Thymus (tissue), 11 donors: ENCODE results near the gene C7. TPM values are rescaled to one million over a fixed set of nuclear protein-coding genes. Genes with fewer than 3 reads are reported as not detected.

Experiments
- DNase-seq, 9 donors: peaks; one replicate each; pipeline ENCODE4 v3.0.0-alpha.2; 2013; ENCODE audit warnings: low spot score in 9 of 9, low read depth in 6 of 9, missing footprints in 1 of 9
- H3K27ac ChIP-seq, 2 donors: one replicate each; pipeline ENCODE4 v1.5.1; 2013; ENCODE audit warnings: control low read depth in 1 of 2, low read depth in 1 of 2, low read length in 1 of 2, mild to moderate bottlenecking in 1 of 2, moderate library complexity in 1 of 2
- H3K27me3 ChIP-seq, 2 donors: one replicate each; pipeline ENCODE4 v1.5.1; 2013; ENCODE audit warnings: low read length in 1 of 2; ENCODE audit not compliant: control insufficient read depth in 2 of 2, insufficient read depth in 1 of 2
- H3K36me3 ChIP-seq, 2 donors: one replicate each; pipeline ENCODE4 v1.5.1; 2013; ENCODE audit warnings: low read length in 1 of 2, mild to moderate bottlenecking in 1 of 2, moderate library complexity in 1 of 2; ENCODE audit not compliant: control insufficient read depth in 2 of 2, insufficient read depth in 2 of 2
- H3K4me1 ChIP-seq, 2 donors: one replicate each; pipeline ENCODE4 v1.5.1; 2013; ENCODE audit warnings: low read length in 2 of 2; ENCODE audit not compliant: control insufficient read depth in 2 of 2, insufficient read depth in 2 of 2
- H3K4me3 ChIP-seq, 2 donors: one replicate each; pipeline ENCODE4 v1.5.1; 2013; ENCODE audit warnings: low read length in 2 of 2, control low read depth in 1 of 2, mild to moderate bottlenecking in 1 of 2
- H3K9me3 ChIP-seq, 2 donors: one replicate each; pipeline ENCODE4 v1.5.1; 2013; ENCODE audit warnings: low read length in 1 of 2, mild to moderate bottlenecking in 1 of 2; ENCODE audit not compliant: control insufficient read depth in 2 of 2, insufficient read depth in 1 of 2
- WGBS: extraction: QIAGEN DNeasy Blood & Tissue Kit; methylation state at CpG from one replicate; pipeline ENCODE4 v1.1.7; 2013; 5-methylcytosine and 5-hydroxymethylcytosine counted together
- polyA plus RNA-seq: library from polyadenylated mRNA; stranded (reverse); fragments of 200-250 nt; gene quantifications from one replicate; pipeline ENCODE4 v1.2.3, GENCODE V29; 2013
- total RNA-seq: library from RNA; stranded (reverse); fragments of 120-200 nt; gene quantifications from one replicate; pipeline ENCODE4 v1.2.4, GENCODE V29; 2013
- donor health status: healthy.

C7 gene
- total and polyA plus RNA-seq, 2 donors, result 17.2 to 31.0 TPM

GRCh38 chr5:40939753-40940152 lies 30.5 kb downstream of the C7 start:
- 86% methylated on average over 6 of the region's 6 CpGs for WGBS
- no peaks in the 10 kb centered on the region for H3K4me1 ChIP-seq

GRCh38 chr5:40945111-40945510 lies 35.8 kb downstream of the C7 start:
- WGBS, result 98% methylated on average over 5 of the region's 5 CpGs
- Histone ChIP-seq H3K36me3 (no peaks in the 10 kb centered on the region), H3K27me3 (no peaks in the 10 kb centered on the region), H3K27ac (no peak overlapping the region), H3K9me3 (no peaks in the 10 kb centered on the region), H3K4me3 (no peak overlapping the region), H3K4me1 (no peaks in the 10 kb centered on the region)
- DNase-seq, result no peak

More at GRCh38 chr5:40939753-40940152, 30.5 kb downstream of the C7 start:
- no peaks in the 10 kb centered on the region for H3K36me3 ChIP-seq
- DNase-seq, result no peak
- H3K9me3 ChIP-seq, result no peaks in the 10 kb centered on the region
- no peaks in the 10 kb centered on the region for H3K27me3 ChIP-seq
- H3K27ac ChIP-seq, result no peak overlapping the region
- H3K4me3 ChIP-seq, result no peak overlapping the region

- no peaks in the 10 kb centered on the region for H3K9me3 ChIP-seq
- H3K36me3 ChIP-seq, result no peaks in the 10 kb centered on the region
- WGBS, result 82% methylated on average over 5 of the region's 5 CpGs
- DNase-seq, result no peak
- no peak overlapping the region for H3K27ac ChIP-seq
- H3K27me3 ChIP-seq, result no peaks in the 10 kb centered on the region
- no peaks in the 10 kb centered on the region for H3K4me1 ChIP-seq
- no peak overlapping the region for H3K4me3 ChIP-seq
These were observed 46.0 kb downstream of the C7 start for GRCh38 chr5:40955313-40955712.

- H3K4me1 ChIP-seq, result no peaks in the 10 kb centered on the region
- no peak overlapping the region for H3K4me3 ChIP-seq
- no peak for DNase-seq
- no peaks in the 10 kb centered on the region for H3K9me3 ChIP-seq
- WGBS, result 94% methylated on average over 3 of the region's 3 CpGs
- H3K36me3 ChIP-seq, result no peaks in the 10 kb centered on the region
- no peak overlapping the region for H3K27ac ChIP-seq
- no peaks in the 10 kb centered on the region for H3K27me3 ChIP-seq
These were observed 47.8 kb downstream of the C7 start for GRCh38 chr5:40957048-40957447.

- no peak for DNase-seq
- Histone ChIP-seq H3K9me3 (no peaks in the 10 kb centered on the region), H3K4me1 (no peaks in the 10 kb centered on the region), H3K4me3 (no peak overlapping the region), H3K27ac (no peak overlapping the region), H3K36me3 (no peaks in the 10 kb centered on the region), H3K27me3 (no peaks in the 10 kb centered on the region)
- WGBS, result 95% methylated on average over 5 of the region's 5 CpGs
These were observed 49.5 kb downstream of the C7 start for GRCh38 chr5:40958811-40959210.

- Histone ChIP-seq H3K36me3 (no peaks in the 10 kb centered on the region), H3K9me3 (no peaks in the 10 kb centered on the region), H3K27me3 (no peaks in the 10 kb centered on the region), H3K4me1 (no peaks in the 10 kb centered on the region), H3K4me3 (no peak overlapping the region), H3K27ac (no peak overlapping the region)
- 96% methylated on average over 1 of the region's 1 CpG for WGBS
- no peak for DNase-seq
These were observed 50.7 kb downstream of the C7 start for GRCh38 chr5:40960037-40960436.

GRCh38 chr5:40962207-40962955 lies 53.1 kb downstream of the C7 start:
- Histone ChIP-seq H3K4me3 (no peak overlapping the region), H3K9me3 (no peaks in the 10 kb centered on the region), H3K36me3 (no peaks in the 10 kb centered on the region), H3K27ac (no peak overlapping the region), H3K27me3 (no peaks in the 10 kb centered on the region), H3K4me1 (no peaks in the 10 kb centered on the region)
- WGBS, result 95% methylated on average over 4 of the region's 4 CpGs
- no peak for DNase-seq

- Histone ChIP-seq H3K4me1 (no peaks in the 10 kb centered on the region), H3K4me3 (no peak overlapping the region), H3K27me3 (no peaks in the 10 kb centered on the region), H3K27ac (no peak overlapping the region), H3K9me3 (no peaks in the 10 kb centered on the region), H3K36me3 (no peaks in the 10 kb centered on the region)
- WGBS, result 93% methylated on average over 2 of the region's 2 CpGs
- DNase-seq, result no peak
These were observed 63.1 kb downstream of the C7 start for GRCh38 chr5:40972434-40972833.

GRCh38 chr5:40973364-40974004 lies 64.2 kb downstream of the C7 start:
- 80% methylated on average over 3 of the region's 3 CpGs for WGBS
- Histone ChIP-seq H3K9me3 (no peaks in the 10 kb centered on the region), H3K4me3 (no peak overlapping the region), H3K27me3 (no peaks in the 10 kb centered on the region), H3K27ac (no peak overlapping the region), H3K36me3 (no peaks in the 10 kb centered on the region), H3K4me1 (no peaks in the 10 kb centered on the region)
- no peak for DNase-seq
